ENCODE results near the gene ADAMTSL5.
"Not testable (repeated sequence)": the region's sequence is repeated elsewhere in the genome, so short reads cannot be mapped to it uniquely, and the experiment has no call there.

ADAMTSL5 gene

GRCh38 chr19:1538978-1539377, 26.2 kb upstream of the ADAMTSL5 start:
- no peak overlapping the region for H3K4me3 Mint-ChIP-seq
- no peaks in the 10 kb centered on the region for H3K36me3 Mint-ChIP-seq (ENCODE audit: low read depth)
- H3K27ac Mint-ChIP-seq, result no peak overlapping the region
- peaks cover 36% of the 10 kb centered on the region for H3K27me3 Mint-ChIP-seq
- H3K9me3 Mint-ChIP-seq, result no peaks in the 10 kb centered on the region
- H3K4me1 Mint-ChIP-seq (ENCODE audit: low read depth), result no peaks in the 10 kb centered on the region
- DNase-seq, result no peak

DNA sequence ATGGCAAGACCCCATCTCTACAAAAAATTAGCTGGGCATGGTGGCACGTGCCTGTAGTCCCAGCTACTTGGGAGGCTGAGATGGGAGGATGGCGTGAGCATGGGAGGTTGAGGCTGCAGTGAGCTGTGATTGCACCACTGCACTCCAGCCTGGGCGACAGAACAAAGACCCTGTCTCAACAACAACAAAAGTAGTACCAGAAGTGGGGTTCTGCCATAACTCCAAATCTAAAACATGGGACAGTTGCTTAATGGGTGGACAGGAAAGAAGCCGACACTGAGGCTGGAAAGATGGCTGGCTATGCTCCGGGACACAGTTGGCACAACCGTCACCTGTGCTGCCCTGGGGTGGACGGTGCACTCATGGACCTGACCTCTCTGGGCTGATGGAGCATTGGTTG, 22.9 kb upstream of the ADAMTSL5 start:
- H3K4me1 Mint-ChIP-seq (ENCODE audit: low read depth), result not testable (repeated sequence)

GRCh38 chr19:1534972-1535371, 22.2 kb upstream of the ADAMTSL5 start:
- Mint-ChIP-seq H3K9me3 (no peaks in the 10 kb centered on the region), H3K27ac (no peak overlapping the region), H3K36me3 (ENCODE audit: low read depth) (no peaks in the 10 kb centered on the region), H3K4me3 (no peak overlapping the region), H3K4me1 (ENCODE audit: low read depth) (no peaks in the 10 kb centered on the region), H3K27me3 (peaks cover 27% of the 10 kb centered on the region)
- no peak for DNase-seq

More for the DNA sequence above, 22.9 kb upstream of the ADAMTSL5 start:
- H3K27ac Mint-ChIP-seq; H3K36me3 Mint-ChIP-seq (ENCODE audit: low read depth); H3K4me3 Mint-ChIP-seq; DNase-seq; H3K9me3 Mint-ChIP-seq: not testable (repeated sequence)
- H3K27me3 Mint-ChIP-seq, result peaks cover 30% of the 10 kb centered on the region

- H3K27ac Mint-ChIP-seq, result no peak overlapping the region
- no peaks in the 10 kb centered on the region for H3K36me3 Mint-ChIP-seq (ENCODE audit: low read depth)
- DNase-seq, result no peak
- H3K9me3 Mint-ChIP-seq, result no peaks in the 10 kb centered on the region
- peaks cover 25% of the 10 kb centered on the region for H3K27me3 Mint-ChIP-seq
- H3K4me1 Mint-ChIP-seq (ENCODE audit: low read depth), result no peaks in the 10 kb centered on the region
- no peak overlapping the region for H3K4me3 Mint-ChIP-seq
Observed at GRCh38 chr19:1533510-1534150, 20.8 kb upstream of the ADAMTSL5 start.

GRCh38 chr19:1532003-1532402, 19.2 kb upstream of the ADAMTSL5 start:
- peaks cover 30% of the 10 kb centered on the region for H3K27me3 Mint-ChIP-seq

GRCh38 chr19:1531587-1531986, 18.8 kb upstream of the ADAMTSL5 start:
- no peaks in the 10 kb centered on the region for H3K9me3 Mint-ChIP-seq
- peaks cover 33% of the 10 kb centered on the region for H3K27me3 Mint-ChIP-seq
- no peak overlapping the region for H3K27ac Mint-ChIP-seq
- H3K4me1 Mint-ChIP-seq (ENCODE audit: low read depth), result no peaks in the 10 kb centered on the region
- H3K36me3 Mint-ChIP-seq (ENCODE audit: low read depth), result no peaks in the 10 kb centered on the region
- no peak overlapping the region for H3K4me3 Mint-ChIP-seq
- no peak for DNase-seq

More at GRCh38 chr19:1532003-1532402, 19.2 kb upstream of the ADAMTSL5 start:
- Mint-ChIP-seq H3K4me1 (ENCODE audit: low read depth) (no peaks in the 10 kb centered on the region), H3K36me3 (ENCODE audit: low read depth) (no peaks in the 10 kb centered on the region), H3K4me3 (no peak overlapping the region), H3K9me3 (no peaks in the 10 kb centered on the region), H3K27ac (no peak overlapping the region)
- no peak for DNase-seq

- H3K4me1 Mint-ChIP-seq (ENCODE audit: low read depth); H3K4me3 Mint-ChIP-seq; H3K9me3 Mint-ChIP-seq; H3K27ac Mint-ChIP-seq; H3K36me3 Mint-ChIP-seq (ENCODE audit: low read depth); DNase-seq: not testable (repeated sequence)
- peaks cover 39% of the 10 kb centered on the region for H3K27me3 Mint-ChIP-seq
Observed at GRCh38 chr19:1530856-1531255, 18.0 kb upstream of the ADAMTSL5 start.

- Mint-ChIP-seq H3K27ac (no peak overlapping the region), H3K4me3 (no peak overlapping the region), H3K27me3 (peaks cover 42% of the 10 kb centered on the region), H3K9me3 (no peaks in the 10 kb centered on the region), H3K4me1 (ENCODE audit: low read depth) (peaks cover 5% of the 10 kb centered on the region), H3K36me3 (ENCODE audit: low read depth) (no peaks in the 10 kb centered on the region)
- DNase-seq, result no peak
Observed at GRCh38 chr19:1529430-1529816, 16.6 kb upstream of the ADAMTSL5 start.

DNA sequence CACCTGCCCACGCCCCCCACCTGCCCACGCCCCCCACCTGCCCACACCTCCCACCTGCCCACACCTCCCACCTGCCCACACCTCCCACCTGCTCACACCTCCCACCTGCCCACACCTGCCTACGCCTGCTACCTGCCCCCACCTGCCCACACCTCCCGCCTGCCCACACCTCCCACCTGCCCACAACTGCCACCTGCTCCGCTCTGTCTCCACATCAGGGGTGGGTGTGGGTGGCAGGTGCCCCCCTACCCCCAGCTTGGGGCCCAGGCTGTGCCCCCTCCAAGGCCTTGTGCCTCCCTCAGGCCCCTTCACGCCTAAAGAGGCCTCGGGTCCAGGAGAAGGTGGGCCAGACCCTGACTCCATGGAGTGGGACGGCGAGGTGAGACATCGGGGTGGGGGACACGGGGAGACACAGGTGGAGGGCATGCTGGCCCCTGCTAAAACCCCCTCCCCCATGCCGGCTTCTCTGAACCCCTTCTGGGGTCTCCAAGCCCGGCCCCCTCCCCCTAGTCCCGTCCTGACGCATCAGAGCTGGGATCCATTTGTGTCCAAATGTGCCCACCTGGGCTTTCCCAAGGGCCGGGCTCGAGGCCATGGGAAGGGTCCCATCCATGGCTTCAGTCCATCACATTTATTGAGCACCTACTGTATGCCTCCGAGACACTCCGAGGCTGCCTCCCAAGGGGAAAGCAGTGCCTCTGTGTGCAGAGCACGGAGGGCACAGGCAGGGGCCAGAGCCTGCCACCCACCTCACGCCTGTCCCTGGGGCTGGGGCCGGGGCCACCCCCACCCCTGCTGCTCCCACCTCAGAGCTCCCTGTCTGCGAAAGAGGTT, 16.0 kb upstream of the ADAMTSL5 start:
- Mint-ChIP-seq H3K27me3 (peaks cover 45% of the 10 kb centered on the region), H3K9me3 (no peaks in the 10 kb centered on the region), H3K4me1 (ENCODE audit: low read depth) (peaks cover 7% of the 10 kb centered on the region), H3K36me3 (ENCODE audit: low read depth) (no peaks in the 10 kb centered on the region), H3K27ac (no peak overlapping the region), H3K4me3 (no peak overlapping the region)
- no peak for DNase-seq

DNA sequence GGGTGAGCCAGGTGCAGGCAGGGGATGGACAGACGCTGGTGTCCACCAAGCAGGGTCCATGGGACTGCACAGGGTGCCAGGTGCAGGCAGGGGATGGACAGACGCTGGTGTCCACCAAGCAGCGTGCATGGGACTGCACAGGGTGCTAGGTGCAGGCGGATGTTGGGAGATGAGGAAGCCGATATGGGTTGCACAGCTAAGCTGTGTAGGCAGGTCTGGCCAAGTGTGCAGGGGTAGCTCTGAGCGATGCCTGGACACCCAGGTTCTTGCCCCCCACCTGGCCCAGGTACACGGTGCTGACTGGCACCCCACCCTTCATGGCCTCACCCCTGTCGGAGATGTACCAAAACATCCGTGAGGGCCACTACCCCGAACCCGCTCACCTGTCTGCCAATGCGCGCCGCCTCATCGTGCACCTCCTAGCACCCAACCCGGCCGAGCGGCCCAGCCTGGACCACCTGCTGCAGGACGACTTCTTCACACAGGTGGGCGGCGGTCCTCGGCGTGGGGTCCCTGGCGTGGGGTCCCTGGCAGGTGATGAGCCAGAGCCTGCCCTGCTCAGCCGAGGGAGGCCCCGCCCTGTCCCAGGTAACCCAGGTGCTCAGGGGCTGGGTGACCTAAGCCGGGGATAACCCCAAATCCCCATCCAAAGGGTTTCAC, 15.0 kb upstream of the ADAMTSL5 start:
- Mint-ChIP-seq H3K36me3 (ENCODE audit: low read depth) (no peaks in the 10 kb centered on the region), H3K9me3 (no peaks in the 10 kb centered on the region), H3K27ac (no peak overlapping the region), H3K4me1 (ENCODE audit: low read depth) (peaks cover 7% of the 10 kb centered on the region), H3K27me3 (peaks cover 49% of the 10 kb centered on the region), H3K4me3 (no peak overlapping the region)
- no peak for DNase-seq

DNA sequence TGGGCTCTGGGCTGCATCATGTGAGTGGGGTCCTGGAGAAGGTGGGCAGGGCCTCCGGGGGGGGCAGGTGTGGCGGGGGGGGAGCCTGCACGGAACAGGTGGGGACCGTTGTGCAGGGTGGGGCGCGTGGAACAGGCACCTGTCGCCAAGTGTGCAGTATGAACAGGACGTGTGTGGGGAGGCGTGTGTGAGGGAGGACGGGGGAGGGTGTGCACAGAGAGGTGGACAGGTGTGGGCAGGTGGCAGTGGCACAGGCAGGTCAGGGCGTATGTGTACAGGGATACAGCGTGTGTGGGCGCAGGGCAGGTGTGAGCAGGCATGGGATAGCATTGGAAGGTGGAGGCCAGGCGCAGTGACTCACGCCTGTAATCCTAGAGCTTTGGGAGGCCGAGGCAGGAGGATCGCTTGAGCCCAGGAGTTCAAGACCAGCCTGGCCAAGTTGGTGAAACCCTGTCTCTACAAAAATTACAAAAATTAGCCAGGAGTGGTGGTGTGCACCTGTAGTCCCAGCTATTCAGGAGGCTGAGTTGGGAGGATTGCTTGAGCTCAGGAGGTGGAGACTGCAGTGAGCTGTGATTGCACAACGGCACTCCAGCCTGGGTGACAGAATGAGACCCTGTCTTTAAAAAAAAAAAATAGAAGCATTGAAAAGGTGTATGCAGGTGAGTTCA, 14.3 kb upstream of the ADAMTSL5 start:
- no peaks in the 10 kb centered on the region for H3K9me3 Mint-ChIP-seq
- H3K4me1 Mint-ChIP-seq (ENCODE audit: low read depth), result peaks cover 7% of the 10 kb centered on the region
- DNase-seq, result no peak
- no peak overlapping the region for H3K27ac Mint-ChIP-seq
- peaks cover 51% of the 10 kb centered on the region for H3K27me3 Mint-ChIP-seq
- H3K36me3 Mint-ChIP-seq (ENCODE audit: low read depth), result no peaks in the 10 kb centered on the region
- H3K4me3 Mint-ChIP-seq, result no peak overlapping the region

- Mint-ChIP-seq H3K36me3 (ENCODE audit: low read depth) (no peaks in the 10 kb centered on the region), H3K4me1 (ENCODE audit: low read depth) (peaks cover 7% of the 10 kb centered on the region), H3K9me3 (no peaks in the 10 kb centered on the region), H3K4me3 (no peak overlapping the region), H3K27me3 (peaks cover 53% of the 10 kb centered on the region), H3K27ac (no peak overlapping the region)
- DNase-seq, result no peak
Observed at GRCh38 chr19:1526066-1526778, 13.4 kb upstream of the ADAMTSL5 start.

- Mint-ChIP-seq H3K9me3 (no peaks in the 10 kb centered on the region), H3K27me3 (peaks cover 53% of the 10 kb centered on the region), H3K4me1 (ENCODE audit: low read depth) (peaks cover 7% of the 10 kb centered on the region), H3K4me3 (no peak overlapping the region), H3K36me3 (ENCODE audit: low read depth) (no peaks in the 10 kb centered on the region), H3K27ac (no peak overlapping the region)
- DNase-seq, result no peak
Observed at GRCh38 chr19:1525343-1525742, 12.5 kb upstream of the ADAMTSL5 start.

DNA sequence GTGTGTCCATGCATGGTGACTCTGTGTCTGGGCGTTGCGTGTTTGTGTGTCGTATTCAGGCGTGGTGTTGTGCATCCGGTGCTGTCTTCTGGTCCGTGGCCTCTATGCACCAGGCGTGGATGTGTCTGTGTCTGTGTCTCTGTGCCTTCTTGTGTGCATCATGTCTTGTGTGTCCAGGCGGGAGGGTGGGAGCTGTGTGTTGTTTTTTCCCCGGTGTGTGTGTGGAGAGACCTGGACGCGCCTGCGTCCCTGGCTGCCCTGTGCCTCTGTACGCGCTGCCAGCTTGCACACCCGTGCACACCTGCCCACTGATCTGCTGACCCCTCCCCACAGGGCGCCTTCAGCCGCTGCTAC, 12.1 kb upstream of the ADAMTSL5 start:
- Mint-ChIP-seq H3K36me3 (ENCODE audit: low read depth) (no peaks in the 10 kb centered on the region), H3K9me3 (no peaks in the 10 kb centered on the region), H3K27ac (no peak overlapping the region), H3K4me1 (ENCODE audit: low read depth) (peaks cover 7% of the 10 kb centered on the region), H3K27me3 (peaks cover 50% of the 10 kb centered on the region), H3K4me3 (no peak overlapping the region)
- no peak for DNase-seq
